Brain microvascular endothelial cell (primary cell): ENCODE data around the gene NTRK3.

Experiments
- DNase-seq: peaks from one replicate; pipeline ENCODE4 v3.0.0-alpha.2; 2020
- H3K27ac ChIP-seq: fragments of 250-450 bp; sonication (Bioruptor Pico); 2 replicates; pipeline ENCODE4 v1.5.1; 2020; ENCODE audit warnings: mild to moderate bottlenecking, moderate library complexity
- H3K27me3 ChIP-seq: fragments of 250-450 bp; sonication (Bioruptor Pico); replicated peaks from 2 replicates; pipeline ENCODE4 v1.5.1; 2020; ENCODE audit warnings: mild to moderate bottlenecking
- H3K36me3 ChIP-seq: fragments of 250-450 bp; sonication (Bioruptor Pico); replicated peaks from 2 replicates; pipeline ENCODE4 v1.5.1; 2020; ENCODE audit warnings: mild to moderate bottlenecking
- H3K4me3 ChIP-seq: 2 replicates; pipeline ENCODE4 v1.5.1; 2011; ENCODE audit warnings: low read depth, mild to moderate bottlenecking, control low read depth, low read length, moderate library complexity
- in situ Hi-C: cut with HindIII; loops from 2 replicates; pipeline ENCODE4 v1.10.0; 2017; ENCODE audit warnings: low sequenced_read_pairs, low pct_ligation_motif_present
- TF ChIP-seq, protein P1 (sequence below): IDR thresholded peaks from 2 replicates; pipeline ENCODE4 v1.5.1; 2011; ENCODE audit warnings: low read depth, mild to moderate bottlenecking, moderate library complexity, low read length, control low read depth, inconsistent platforms; ENCODE audit errors: missing control alignments

Gene NTRK3

DNA sequence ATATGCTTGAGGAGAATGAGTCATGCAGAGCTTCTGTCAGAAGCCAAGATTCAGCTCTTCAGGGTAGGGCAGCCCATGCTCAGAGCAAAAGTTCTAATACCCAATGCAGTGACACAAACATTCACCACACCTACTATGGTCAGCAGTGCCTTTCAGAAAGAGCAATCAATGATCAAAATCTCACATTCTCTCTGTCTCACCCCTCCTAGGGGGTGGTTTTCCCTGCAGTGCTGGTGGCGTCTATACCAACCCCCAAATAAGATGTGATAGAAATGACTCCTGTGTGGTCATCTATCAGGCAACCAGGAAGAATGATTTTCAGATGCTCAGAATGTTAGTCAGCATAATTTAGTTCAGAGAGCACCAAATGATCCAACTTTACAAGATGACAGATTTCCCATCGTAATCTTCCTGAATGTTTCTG, 385.3 kb downstream of the NTRK3 start:
- DNase-seq = no peak

DNA sequence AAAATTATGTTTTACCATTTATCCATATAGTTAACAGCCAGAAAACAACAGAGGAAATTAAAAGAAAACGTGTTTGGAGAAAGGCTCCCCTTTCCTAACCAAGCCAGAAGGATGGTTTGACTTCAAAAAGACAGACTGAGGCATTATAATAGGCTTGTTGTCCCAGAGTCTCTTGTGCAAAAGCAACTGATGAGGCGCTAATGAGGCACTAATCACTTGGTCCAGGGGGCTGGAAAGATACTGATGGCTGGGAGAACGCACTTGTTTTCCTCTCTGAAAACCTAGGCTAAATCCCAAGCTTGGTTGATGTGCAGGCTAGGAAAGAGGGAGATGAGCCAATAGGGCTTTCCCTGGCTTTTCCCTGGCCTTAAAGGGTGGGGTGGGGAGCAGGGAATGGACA, 389.6 kb downstream of the NTRK3 start:
- Histone ChIP-seq H3K27ac (no peak overlapping the region), H3K36me3 (no peaks in the 10 kb centered on the region), H3K4me3 (no peak overlapping the region), H3K27me3 (no peaks in the 10 kb centered on the region)
- in situ Hi-C loops = no loop called here
- TF ChIP-seq, protein P1, sequence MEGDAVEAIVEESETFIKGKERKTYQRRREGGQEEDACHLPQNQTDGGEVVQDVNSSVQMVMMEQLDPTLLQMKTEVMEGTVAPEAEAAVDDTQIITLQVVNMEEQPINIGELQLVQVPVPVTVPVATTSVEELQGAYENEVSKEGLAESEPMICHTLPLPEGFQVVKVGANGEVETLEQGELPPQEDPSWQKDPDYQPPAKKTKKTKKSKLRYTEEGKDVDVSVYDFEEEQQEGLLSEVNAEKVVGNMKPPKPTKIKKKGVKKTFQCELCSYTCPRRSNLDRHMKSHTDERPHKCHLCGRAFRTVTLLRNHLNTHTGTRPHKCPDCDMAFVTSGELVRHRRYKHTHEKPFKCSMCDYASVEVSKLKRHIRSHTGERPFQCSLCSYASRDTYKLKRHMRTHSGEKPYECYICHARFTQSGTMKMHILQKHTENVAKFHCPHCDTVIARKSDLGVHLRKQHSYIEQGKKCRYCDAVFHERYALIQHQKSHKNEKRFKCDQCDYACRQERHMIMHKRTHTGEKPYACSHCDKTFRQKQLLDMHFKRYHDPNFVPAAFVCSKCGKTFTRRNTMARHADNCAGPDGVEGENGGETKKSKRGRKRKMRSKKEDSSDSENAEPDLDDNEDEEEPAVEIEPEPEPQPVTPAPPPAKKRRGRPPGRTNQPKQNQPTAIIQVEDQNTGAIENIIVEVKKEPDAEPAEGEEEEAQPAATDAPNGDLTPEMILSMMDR = no peak
- DNase-seq = no peak

More for the DNA sequence above, 385.3 kb downstream of the NTRK3 start:
- TF ChIP-seq, protein P1 = no peak
- Histone ChIP-seq H3K4me3 (no peak overlapping the region), H3K27me3 (no peaks in the 10 kb centered on the region), H3K27ac (no peak overlapping the region), H3K36me3 (no peaks in the 10 kb centered on the region)
- in situ Hi-C loops = no loop called here

DNA sequence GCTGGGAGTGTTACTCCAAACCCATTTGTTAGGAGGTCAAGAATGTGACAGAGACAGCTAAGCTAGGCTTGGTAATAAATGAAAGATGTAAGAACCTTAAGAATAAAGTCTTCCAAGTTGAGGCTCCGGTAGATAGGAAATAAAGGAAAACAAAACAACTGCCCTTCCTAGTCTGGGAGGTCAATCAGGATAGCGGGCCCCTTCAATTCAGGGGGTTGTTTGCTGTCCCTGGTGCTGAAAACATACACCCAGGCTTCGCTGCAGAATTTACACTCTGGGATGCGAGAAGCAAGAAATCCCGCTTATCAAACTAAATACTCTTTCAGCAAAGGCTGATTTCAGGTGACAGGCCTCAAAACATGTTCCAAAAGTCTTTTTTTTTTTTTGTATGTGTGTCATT, 393.4 kb downstream of the NTRK3 start:
- H3K4me3 ChIP-seq = no peak overlapping the region
- DNase-seq = no peak
- H3K36me3 ChIP-seq = no peaks in the 10 kb centered on the region
- TF ChIP-seq, protein P1 = no peak
- H3K27ac ChIP-seq = no peak overlapping the region
- in situ Hi-C loops = no loop called here
- no peaks in the 10 kb centered on the region for H3K27me3 ChIP-seq

DNA sequence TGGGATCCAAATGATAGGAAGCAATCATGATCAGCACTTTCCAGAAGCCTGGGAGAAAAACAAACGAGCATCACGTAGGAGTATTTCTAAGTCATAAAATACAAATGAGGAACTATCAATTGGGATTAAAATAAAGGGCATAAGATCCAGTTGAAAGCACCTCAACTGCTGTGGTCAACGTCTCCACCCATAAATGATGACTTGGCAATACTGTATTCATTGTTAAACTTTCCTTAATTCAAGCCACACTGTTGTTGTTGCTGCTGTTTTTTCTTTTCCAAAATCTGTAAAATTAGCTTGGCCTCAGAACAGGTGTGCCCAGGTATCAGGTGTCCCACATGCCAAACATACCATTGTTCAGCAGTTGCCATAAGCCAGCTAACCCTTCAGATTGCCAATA, 395.8 kb downstream of the NTRK3 start:
- H3K4me3 ChIP-seq = no peak overlapping the region
- no peaks in the 10 kb centered on the region for H3K36me3 ChIP-seq
- in situ Hi-C loops = no loop called here

DNA sequence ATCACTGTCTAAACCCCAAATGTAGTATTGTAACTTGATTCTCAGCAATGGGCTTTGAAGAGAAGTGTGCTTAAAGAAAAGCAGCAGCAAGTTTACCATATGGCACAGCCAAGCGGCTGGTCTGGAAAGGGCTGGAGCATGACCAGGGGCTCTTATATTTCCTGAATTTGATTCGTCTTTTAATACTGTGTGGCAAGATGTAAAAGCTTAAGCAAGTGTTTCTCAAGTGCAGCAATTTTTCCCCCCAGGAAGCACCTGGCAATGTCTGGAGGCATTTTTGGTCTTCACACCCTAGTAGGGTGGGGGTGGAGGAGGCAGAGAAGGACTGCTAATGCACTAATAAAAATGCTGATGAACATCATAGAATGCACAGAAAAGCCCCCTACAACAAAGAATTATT, 397.9 kb downstream of the NTRK3 start:
- no peak for DNase-seq
- Histone ChIP-seq H3K36me3 (no peaks in the 10 kb centered on the region), H3K27ac (no peak overlapping the region), H3K27me3 (no peaks in the 10 kb centered on the region), H3K4me3 (no peak overlapping the region)
- TF ChIP-seq, protein P1 = no peak
- in situ Hi-C loops = no loop called here

More for the DNA sequence above, 395.8 kb downstream of the NTRK3 start:
- Histone ChIP-seq H3K27me3 (no peaks in the 10 kb centered on the region), H3K27ac (no peak overlapping the region)
- no peak for DNase-seq
- TF ChIP-seq, protein P1 = no peak

DNA sequence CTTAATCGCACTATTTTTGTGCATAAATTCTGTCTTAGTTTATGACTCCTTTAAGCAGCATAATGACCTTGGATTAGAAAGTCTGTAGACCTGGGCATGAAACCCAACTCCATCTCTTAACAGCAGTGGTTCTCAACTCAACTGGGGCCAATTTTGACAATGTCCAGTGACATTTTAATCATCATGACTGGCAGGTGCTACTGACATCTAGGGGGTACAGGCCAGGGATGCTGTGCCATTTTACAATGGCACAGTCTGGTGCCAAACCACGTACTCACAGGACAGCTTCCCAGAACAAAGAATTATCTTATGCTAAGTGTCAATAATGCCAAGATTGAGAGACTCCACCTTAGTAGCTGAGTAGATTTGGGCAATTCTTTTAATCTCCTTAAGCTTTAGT, 405.0 kb downstream of the NTRK3 start:
- no peak overlapping the region for H3K27ac ChIP-seq
- no peak for DNase-seq
- in situ Hi-C loops = no loop called here

More for the DNA sequence above, 405.0 kb downstream of the NTRK3 start:
- no peak overlapping the region for H3K4me3 ChIP-seq
- TF ChIP-seq, protein P1 = no peak
- H3K36me3 ChIP-seq = no peaks in the 10 kb centered on the region
- no peaks in the 10 kb centered on the region for H3K27me3 ChIP-seq
